ENCODE data around the gene SF3A2.
"Not testable (repeated sequence)": the region's sequence is repeated elsewhere in the genome, so short reads cannot be mapped to it uniquely, and the experiment has no call there.

Gene SF3A2

DNA sequence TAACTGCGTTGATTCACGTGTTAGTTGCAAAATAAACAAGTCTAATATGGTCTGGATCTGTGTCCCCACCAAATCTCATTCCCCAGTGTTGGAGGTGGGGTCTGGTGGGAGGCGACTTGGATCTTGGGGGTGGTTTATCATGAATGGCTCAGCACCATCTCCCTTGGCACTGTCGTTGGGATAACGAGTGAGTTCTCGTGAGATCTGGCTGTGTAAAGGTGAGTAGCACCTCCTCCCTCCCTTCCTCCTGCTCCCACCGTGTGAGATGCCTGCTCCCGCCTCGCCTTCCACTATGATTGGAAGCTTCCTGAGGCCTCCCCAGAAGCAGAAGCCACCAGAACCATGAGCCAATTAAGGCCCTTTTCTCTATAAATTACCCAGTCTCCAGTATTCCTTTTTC is 40.5 kb downstream of the SF3A2 start:
- no peak for DNase-seq

DNA sequence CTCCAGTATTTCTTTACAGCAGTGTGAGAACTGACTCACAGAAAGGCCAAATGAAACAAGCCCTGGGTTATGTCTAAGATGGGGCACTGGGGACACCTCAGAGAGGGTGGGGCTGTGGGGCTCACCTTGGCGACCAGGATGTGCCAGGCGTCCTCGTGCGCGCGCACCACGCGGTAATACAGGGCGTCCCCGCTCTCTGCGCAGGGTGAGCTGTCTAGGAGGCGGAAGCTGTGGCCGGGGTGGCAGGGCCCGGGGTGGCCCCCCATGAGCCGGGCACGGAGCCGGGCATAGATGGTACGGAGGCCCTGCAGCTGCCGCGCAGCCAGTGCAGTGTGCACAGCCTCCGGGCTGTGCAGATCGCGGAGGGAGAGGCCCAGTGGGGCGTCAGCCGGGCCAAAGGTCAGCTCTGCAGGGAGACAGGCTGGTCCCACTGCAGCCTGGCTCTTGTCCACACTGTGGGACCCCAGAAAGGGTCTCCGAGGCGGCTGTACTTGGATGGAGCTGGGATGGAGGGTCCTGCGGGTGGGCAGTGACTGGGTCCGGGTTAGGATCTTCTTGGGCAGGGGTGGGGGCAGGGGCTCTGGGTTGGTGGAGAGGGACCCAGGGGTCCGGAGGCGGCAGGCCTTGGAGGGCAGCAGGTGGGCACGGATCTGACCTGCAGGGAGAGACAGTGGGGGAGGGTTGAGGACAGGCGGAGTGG is 42.0 kb downstream of the SF3A2 start:
- no peak for DNase-seq

DNA sequence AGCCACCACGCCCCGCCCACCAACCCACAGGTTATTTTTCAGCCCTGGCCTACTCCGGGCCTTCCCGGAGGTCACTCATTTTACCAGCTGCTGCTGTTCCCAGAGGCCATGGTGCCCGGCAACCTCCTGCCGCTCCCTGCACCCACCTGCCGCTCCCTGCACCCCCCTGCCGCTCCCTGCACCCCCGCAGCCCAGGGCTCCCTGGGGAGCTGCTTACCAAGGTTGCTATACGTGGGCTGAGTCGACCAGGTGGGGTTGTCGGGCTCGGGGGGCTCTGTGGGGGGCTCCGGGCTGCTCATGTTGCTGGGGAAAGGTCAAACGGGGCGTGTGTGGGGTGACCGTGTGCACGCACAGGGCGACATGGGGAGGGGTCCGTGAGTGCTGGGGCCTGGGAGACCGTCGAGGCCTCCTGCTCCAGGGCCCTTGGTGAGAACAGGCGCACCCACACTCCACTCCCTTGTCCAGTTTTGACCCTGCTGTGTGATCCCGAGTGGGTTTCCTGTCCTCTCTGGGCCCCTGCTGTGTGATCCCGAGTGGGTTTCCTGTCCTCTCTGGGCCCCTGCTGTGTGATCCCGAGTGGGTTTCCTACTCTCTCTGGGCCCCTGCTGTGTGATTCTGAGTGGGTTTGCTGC is 44.1 kb downstream of the SF3A2 start:
- DNase-seq, result no peak

DNA sequence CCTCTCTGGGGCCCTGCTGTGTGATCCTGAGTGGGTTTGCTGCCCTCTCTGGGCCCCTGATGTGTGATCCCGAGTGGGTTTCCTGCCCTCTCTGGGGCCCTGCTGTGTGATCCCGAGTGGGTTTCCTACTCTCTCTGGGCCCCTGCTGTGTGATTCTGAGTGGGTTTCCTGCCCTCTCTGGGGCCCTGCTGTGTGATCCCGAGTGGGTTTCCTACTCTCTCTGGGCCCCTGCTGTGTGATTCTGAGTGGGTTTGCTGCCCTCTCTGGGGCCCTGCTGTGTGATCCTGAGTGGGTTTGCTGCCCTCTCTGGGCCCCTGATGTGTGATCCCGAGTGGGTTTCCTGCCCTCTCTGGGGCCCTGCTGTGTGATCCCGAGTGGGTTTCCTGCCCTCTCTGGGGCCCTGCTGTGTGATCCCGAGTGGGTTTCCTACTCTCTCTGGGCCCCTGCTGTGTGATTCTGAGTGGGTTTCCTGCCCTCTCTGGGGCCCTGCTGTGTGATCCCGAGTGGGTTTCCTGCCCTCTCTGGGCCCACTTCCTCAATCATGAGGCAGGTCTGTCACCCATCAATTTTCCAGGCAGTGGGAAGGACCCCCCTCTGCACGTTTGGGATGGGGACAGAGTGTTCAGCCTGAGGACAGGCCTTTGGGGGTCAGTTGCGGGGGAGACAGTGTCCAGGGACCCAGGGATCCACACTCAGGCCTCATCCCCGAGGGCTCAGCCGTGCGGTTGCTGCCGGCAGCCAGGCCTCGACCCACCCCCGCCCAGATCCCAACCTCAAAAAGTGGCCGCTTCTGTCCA is 44.8 kb downstream of the SF3A2 start:
- DNase-seq, result not testable (repeated sequence)

DNA sequence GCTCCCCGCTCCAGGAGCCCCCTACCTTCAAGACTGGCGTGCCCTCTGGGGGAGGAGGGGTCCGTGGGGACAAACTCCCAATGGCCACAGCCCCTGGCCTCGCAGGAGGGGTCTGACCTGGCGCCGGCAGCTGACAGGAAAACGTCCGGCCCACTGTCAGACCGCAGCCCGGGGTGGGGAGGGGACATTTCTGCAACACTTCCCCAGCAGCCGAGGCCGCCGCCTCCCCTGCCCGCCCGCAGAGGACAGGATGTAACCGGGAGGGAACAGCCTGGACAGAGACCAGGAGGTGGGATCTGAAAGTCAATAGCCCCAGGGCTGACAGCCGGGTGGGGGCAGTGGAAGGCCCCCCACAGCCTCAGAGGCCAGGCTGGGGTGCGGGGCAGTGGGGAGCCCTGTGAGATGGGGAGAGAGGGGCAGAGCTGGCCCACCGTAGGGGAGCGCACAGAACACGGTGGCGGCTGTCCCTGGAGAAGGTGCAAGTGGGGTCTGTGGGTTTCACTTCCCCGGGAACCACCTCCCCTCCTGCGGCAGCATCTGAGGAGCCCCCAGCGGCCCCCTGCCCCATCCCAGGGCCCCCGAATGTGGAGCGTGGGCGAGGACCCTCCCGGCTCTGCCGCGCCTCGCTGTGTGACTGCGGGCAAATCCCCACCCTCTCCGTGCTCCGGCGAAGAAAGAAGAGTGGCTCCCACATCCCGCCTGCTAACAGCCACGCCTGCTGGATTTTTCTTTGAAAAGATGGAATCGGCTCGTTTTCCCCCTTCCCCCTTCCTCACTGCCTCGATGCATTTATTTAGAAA is 45.6 kb downstream of the SF3A2 start, which contains the start of gene PEAK3:
Gene PEAK3, minus strand, starts transcription at position 114 of the 800 bp plus-strand sequence. CDS start 1,244 bp downstream, outside the sequence.
- DNase-seq, result peak; percentile 89

DNA sequence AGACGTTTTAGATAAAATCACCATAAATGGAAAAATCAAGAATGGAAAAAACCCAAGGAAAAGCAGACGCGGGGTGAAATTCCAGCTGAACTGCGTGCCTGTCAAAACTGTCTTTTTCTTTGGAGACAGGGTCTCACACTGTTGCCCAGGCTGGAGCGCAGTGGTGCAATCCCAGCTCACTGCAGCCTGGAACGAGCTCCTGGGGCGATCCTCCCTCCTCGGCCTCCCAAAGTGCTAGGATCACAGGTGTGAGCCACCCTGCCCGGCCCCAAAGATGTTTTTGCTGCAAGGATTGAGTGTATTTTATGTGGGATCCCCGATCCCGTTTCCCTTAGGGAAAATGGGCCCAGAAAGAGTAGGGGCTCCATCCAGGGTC is 46.2 kb downstream of the SF3A2 start:
- DNase-seq, result no peak

DNA sequence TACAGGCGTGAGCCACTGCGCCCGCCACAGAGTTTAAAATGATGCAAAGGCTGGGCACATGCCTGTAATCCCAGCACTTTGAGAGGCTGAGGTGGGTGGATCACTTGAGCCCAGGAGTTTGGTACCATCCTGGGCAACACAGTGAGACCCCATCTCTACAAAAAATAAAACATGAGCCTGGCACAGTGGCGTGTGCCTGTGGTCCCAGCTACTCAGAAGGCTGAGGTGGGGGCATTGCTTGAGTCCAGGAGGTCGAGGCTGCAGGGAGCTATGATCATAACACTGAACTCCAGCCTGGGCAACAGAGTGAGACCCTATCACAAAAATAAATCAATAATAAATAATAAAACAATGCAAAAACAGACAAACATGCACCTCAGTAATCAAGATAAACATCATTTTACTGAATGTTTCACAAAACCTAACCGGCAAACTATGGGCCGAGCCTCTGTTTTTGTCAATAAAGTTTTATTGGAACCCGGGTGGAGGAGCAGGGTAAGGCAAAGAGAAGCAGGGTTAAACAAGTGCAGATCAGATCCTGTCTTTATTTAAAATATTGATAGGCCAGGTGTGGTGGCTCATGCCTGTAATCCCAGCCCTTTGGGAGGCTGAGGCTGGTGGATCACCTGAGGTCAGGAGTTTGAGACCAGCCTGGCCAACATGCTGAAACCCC is 47.3 kb downstream of the SF3A2 start:
- DNase-seq, result no peak

DNA sequence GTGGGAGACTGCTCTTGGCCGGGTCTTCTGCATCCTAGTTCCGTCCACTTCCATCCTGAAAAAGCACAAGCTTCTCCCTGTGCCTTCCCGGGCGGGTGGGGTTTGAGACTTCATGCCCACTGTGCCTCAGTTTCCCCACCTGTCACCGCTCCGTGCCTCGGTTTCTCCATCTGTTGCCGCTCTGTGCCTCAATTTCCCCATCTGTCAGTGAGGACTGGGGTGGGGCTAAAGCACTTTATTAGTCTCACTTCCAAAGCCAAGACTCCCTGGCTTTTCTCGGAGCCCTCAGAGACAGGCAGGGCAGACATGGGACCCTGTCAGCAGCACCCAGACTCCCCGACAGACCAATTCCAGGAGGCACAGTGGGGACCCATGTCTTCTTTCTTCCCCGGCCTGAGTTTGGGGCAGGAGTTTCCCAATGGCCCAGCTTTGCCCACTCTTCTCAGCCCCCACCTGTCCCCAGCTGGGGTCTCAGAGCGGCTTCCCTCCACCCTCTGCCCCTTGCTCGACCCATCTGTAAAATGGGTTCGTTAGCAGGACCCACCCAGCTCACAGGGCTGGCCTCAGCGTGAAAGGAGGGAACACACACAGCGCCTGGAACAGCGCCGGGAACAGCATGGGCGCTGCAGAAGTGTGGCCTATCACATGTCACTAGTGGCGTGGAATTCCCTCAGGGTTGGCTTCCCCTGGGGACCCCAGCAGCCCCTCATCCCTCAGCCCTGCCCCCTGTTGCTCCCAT is 49.9 kb downstream of the SF3A2 start:
- no peak for DNase-seq

DNA sequence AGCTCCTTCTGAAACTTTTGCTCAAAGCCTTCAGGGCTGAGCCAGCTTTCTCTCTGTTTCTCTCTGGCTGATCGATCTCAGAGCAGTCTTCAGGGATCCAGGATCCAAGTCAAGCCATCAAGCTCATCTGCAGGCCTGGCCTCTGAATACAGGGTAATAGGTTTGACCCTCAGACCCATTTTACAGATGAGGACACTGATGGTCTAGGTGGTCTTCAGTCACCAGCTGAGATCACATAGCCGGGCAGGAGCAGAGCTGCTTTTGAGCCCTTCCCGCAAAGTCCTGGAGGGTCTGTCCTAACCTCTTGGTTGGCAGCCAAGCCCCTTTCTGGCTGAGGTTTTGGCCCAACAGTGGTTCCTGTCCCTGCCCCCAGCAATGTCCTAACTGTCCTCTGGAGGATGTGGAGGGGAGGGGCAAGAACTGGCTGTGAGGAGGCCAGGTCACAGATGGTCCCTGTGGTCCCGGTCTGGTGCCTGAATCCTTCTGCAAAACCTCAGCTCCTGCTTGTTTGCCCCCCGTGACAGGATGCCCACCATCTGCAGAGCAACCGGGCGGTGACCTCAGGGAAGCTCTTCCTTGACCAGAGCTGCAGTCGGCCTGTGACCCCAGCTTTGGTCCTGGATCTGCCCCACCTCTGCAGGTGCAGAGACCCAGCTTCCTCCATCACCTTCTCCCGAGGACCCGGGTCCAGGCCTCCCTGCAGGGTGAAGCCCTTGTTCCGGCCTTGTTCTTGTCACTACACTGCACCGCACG is 51.1 kb downstream of the SF3A2 start:
- DNase-seq, result peak; percentile 77

DNA sequence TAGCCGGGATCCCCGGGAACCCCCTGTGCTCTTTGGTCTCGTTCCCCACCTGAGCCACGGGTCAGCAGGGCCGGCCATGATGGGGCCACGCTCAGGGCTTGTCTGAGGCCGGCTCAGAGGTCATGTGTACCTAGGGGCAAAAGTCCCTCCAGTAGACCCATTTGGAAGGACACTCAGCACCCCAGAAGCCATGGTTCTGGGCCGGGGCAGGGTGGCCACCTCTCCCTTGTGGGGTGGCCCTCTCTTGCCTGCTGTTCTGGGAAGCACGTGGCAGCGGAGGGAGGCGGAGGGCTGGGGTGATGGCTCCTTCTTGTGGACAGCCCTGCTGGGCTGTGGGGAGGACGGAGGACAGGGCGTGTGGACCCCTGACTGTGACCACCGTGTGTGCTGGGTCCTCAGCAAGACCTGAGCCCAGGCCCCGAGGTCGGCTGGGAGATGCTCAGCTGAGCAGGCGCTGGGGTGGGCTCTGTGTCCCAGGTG is 51.8 kb downstream of the SF3A2 start:
- DNase-seq, result no peak

DNA sequence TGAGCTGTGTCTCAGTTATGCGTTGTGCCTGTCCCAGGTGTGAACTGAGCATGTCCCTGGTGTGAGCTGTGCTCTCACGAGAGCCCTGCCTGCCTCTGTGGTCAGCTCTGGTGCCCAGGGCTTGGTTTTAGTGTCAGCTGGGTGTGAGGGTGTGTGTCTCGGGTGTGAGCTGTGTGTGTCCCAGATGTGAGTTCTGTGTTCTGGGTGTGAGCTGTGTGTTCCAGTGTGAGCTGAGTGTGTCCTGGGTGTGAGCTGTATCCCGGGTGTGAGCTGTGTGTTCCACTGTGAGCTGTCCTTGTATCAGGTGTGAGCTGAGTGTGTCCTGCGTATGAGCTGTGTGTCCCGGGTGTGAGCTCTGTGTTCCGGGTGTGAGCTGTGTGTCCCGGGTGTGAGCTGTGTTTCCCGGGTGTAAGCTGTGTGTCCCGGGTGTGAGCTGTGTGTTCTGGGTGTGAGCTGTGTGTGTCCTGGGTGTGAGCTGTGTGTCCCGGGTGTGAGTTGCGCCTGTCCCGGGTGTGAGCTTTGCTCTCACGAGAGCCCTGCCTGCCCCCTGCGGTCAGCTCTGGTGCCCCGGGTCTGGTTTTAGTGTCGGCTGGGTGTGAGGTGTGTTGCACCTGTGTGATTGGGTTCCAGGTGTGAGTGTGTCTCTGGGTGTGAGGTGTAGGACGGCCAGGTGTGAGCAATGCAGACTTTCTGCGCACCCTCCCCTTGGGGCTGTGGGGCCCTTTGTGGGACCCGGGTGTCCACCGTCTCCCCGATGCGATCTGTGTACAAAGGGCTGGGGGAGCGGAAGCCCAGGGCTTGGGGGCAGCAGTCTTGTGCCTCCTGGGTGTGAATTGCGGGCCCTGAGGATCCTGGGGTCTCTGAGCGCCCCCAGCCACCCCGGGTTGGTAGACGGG is 52.4 kb downstream of the SF3A2 start:
- peak; percentile 44 for DNase-seq

DNA sequence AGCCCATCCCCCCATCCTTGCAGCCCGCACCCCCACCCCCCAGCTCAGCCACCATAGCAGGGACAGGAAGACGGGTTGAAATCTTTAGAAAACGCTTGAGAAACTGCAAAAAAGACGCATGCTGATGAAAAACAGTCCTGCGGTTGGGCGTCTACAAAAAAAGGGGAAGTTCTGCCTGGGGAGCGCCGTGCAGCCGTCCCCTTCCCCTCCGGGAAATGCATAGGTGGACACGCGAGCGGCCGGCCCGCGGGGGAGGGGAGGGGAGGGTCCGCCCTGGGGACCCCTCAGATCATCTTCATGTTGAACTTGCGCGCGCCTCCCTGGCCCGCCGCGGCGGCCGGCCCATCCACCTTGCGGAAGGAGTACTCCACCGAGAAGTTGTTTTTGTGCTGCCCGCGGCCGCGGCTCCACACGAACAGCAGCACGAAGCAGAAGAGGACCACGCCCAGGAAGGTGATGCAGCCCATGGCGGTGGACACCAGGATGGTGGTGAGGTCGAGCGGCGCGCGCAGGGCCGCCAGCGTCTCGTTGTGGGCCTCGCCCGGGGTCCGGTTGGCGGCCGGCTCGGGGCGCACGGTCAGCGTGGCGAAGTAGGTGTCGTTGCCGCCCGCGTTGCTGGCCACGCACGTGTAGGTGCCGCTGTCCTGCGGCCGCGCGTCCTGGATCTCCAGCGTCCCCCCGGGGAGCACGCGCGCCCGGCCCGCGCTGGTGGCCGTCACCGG is 53.3 kb downstream of the SF3A2 start:
- DNase-seq, result peak; percentile 97

DNA sequence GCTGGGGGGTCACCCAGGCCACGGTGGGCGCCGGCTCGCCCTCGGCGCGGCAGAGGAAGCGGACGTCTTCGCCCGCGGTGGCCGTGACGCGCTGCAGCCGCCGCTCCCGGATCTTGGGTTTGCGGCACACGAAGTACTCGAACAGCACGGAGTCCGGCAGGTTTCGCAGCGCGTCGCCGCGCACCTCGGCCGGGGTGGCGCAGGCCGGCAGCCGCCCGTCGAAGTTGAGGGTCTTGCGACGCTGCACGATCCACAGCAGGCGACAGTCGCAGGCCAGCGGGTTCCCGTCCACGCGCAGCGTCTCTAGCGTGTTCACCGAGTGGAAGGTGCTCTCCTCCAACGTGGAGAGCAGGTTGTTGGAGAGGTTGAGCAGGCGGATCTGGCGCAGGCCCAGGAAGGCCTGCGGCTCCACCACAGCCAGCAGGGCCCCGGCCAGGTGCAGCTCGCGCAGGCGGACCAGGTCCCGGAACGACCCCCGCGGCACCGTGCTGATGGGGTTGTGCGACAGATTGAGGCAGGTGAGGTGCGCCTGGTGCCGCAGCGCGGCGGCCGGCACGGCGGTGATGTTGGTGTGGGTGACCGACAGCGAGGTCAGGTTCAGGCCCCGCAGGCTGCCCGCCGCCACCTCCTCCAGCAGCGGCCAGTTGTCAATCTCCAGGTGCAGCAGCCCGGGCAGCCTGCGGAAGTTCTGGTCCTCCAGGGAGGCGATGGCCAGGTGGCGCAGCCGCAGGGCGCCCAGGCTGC is 54.0 kb downstream of the SF3A2 start:
- DNase-seq, result peak; percentile 54

DNA sequence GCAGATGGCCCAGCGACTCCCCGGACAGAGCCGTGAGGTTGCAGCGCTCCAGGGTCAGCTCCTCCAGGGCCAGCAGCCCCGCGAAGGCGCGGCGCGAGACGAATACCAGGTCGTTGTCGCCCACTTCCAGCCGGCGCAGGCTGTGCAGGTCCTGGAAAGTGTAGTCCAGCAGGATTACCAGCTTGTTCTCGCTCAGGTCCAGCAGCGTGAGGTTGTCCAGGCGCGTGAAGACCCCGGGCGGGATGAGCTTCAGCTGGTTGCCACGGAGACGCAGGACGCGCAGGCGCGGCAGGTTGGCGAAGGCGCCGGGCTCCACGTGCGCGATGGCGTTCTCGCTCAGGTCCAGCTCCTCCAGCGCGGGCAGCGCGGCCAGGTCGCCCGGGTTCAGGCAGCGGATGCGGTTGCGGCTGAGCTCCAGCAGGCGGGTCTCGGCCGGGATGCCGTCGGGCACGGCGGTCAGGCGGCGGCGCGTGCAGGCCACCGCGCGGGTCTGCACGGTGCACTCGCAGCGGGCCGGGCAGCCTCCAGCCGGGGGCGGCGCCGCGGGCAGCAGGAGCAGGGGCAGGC is 54.6 kb downstream of the SF3A2 start:
- no peak for DNase-seq

DNA sequence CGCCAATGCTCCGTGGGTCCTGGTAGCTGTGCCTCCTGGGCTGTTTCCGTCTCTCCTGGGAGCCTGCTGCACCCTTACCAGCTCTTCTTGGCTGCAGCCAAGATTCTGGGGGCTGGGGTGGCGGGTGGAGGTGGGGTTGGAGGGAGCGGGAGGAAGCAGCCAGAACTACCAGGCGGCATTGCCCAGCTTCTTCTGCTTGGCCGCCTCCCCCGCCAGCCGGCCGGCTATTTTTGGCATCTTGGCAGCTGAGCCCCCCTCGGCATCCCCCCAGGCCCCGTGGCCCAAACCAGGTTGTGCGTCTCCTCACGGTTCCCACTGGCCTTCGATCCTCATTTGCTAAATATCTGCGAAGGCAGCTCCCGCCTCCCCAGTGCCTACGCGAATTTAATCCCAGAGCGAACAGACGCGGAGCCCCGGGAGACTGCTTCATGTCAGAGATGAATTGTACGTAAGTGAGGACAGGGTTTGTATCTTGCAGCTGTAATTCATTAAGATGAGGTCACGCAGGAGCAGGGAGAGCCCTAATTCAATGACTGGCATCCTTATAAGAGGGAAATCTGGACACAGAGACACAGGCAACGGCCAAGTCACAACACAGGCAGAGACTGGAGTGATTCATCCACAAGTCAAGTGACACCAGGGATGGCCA is 58.2 kb downstream of the SF3A2 start:
- DNase-seq, result no peak

DNA sequence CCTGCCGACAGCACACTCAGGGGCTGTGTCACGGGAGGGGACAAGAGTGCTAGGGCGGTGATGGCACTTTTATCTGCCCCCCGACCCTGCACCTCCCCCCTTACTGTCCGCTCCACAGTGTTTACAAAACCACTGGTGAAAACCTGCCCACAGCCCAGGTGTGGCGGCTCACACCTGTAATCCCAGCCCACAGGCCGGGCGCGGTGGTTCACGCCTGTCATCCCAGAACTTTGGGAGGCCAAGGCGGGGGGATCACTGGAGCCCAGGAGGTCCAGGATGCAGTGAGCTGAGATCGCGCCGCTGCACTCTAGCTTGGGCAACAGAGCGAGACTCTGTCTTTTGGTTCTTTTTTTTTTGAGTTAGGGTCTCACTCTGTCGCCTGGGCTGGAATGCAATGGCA is 59.5 kb downstream of the SF3A2 start:
- no peak for DNase-seq

Data from hematopoietic multipotent progenitor cell treated with erythropoietin and hydrocortisone succinate and interleukin-3 and kit ligand, for 4 days (in vitro differentiated cells).